Lower leg skin (tissue), 3 donors: ENCODE results near the gene SCRN2.

ENCODE experiments used
- POLR2A ChIP-seq, 2 donors: fragments of 450-650 bp; IDR thresholded peaks; one replicate each; pipeline ENCODE4 v1.6.1; 2016 to 2017; ENCODE audit warnings: antibody characterized with exemption in 2 of 2, mild to moderate bottlenecking in 1 of 2, moderate library complexity in 1 of 2
- TF ChIP-seq, protein P1 (sequence below), 3 donors: fragments of 450-650 bp; IDR thresholded peaks; one replicate each; pipeline ENCODE4 v1.5.1; 2016; ENCODE audit warnings: antibody characterized with exemption in 3 of 3, mild to moderate bottlenecking in 3 of 3, moderate library complexity in 2 of 3

DNA sequence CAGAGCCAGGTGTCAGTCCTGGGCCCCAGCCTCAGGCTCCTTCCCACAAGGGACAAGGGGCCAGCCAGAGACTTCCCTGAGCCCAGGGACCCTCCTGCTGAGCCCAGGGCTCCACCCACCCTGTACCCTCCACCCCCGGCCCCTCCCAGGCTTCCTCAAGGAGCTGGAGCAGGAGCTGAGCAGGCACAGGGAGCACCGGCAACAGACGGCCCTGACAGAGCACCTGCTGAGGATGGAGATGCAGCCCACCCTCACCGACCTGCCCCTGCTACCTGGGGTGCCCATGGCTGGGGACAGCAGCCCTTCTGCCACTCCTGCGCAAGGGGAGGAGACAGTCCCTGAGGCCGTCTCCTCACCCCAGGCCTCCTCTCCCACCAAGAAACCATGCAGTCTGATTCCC is 4.5 kb downstream of the SCRN2 start:
- TF ChIP-seq POLR2A (IDR thresholded peaks at IDR 0.05) = no peak
- TF ChIP-seq, protein P1, sequence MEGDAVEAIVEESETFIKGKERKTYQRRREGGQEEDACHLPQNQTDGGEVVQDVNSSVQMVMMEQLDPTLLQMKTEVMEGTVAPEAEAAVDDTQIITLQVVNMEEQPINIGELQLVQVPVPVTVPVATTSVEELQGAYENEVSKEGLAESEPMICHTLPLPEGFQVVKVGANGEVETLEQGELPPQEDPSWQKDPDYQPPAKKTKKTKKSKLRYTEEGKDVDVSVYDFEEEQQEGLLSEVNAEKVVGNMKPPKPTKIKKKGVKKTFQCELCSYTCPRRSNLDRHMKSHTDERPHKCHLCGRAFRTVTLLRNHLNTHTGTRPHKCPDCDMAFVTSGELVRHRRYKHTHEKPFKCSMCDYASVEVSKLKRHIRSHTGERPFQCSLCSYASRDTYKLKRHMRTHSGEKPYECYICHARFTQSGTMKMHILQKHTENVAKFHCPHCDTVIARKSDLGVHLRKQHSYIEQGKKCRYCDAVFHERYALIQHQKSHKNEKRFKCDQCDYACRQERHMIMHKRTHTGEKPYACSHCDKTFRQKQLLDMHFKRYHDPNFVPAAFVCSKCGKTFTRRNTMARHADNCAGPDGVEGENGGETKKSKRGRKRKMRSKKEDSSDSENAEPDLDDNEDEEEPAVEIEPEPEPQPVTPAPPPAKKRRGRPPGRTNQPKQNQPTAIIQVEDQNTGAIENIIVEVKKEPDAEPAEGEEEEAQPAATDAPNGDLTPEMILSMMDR (IDR thresholded peaks at IDR 0.05) = no peak
